GDM1 (cell line): ENCODE data around the gene BET1L.
"Not testable (repeated sequence)": the region's sequence is repeated elsewhere in the genome, so short reads cannot be mapped to it uniquely, and the experiment has no call there.

Experiments
- DNase-seq: peaks from one replicate; lab custom pipeline; 2025; lab: John Stamatoyannopoulos, UW

The BET1L gene, protein sequence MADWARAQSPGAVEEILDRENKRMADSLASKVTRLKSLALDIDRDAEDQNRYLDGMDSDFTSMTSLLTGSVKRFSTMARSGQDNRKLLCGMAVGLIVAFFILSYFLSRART

DNA sequence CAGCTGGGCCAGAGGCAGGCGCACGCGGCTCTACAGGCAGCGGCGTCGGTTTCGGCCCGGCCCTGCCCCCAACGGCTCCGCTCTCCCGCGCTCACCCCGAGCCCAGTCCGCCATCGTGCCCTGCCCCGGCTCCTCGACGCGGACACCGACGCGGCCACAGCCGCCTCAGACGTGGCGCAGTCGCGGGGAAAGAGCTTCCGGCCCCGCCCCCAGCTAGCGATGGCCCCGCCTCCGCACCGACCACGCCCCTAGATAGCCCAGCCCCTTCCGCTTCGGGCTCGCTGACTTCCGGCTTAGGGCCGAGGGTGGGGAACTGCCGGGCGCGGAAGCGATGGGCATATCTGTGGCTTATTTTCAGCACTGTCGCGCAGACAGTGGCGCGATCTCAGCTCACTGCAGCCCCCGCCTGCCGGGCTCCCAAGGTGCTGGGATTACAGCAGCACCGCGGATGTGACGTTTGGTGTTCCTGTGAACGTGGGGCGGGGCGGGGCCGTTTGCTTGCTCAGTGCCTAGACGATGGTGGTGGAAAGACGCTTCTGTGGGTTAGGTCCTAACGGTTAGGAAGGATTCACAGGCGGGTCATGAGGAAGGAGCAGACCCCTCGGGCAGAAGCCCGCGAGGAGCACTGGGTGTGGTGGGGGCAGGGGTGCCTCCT, at the start of gene BET1L, which contains the start of gene RIC8A:
Gene BET1L, minus strand, starts transcription at position 192 of the 655 bp plus-strand sequence. Its CDS starts 78 bp downstream, at position 114.
Gene RIC8A, plus strand, starts transcription at position 501 of the 655 bp plus-strand sequence. CDS start 1,147 bp downstream, outside the sequence.
- peak; percentile 98 for DNase-seq

DNA sequence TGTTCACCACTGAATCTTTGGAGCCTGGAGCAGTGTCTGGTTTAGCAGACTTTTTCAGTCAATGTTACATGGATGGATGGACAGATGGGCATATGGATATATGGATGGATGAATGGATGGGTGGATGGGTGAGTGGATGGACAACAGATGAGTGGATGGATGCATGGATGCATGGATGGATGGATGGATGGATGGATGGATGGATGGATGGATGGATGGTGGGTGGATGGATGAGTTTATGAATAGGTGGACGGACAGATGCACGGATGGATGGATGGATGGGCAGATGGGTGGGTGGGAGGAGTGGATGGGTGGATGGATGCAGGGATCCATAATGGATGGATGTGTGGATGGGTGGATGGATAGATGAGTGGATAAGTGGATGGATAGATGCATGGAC, 48.6 kb upstream of the BET1L start:
- no peak for DNase-seq

DNA sequence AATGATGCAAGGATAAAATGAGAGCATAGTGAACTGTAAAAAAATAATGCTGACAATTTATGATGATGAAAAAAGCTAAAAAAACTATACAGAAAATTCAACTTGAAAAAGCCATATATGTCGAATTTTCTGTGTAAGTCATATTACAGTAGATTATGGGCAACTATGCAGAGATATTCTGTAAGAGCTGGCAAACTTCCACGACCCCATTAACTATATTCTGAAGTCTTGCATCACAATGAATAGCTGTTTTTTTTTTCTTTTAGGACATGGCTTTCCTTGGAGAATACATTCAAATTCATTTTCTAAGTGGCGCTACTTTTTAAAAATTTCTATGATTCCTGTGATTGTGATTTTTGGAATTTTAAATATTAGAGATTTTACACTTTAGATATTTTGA, 48.0 kb upstream of the BET1L start:
- DNase-seq = no peak

DNA sequence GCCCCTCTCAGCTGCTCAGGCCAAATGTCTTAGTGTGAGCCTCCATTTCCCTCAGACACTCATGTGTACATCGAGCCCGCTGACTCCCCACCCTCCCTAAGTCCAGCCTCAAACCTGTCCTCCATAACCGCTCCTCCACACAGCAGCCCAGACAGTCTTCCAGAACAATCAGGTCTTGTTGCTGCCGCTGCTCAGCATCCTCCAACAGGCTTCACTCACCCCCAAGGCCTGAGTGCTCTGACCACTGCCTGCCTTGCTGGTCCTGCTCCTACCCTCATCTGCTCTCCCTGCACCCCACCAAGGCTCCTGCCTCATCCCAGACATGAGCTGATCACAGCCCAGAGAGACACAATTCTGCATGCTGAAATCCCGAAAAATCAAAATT, 46.7 kb upstream of the BET1L start:
- DNase-seq = no peak

DNA sequence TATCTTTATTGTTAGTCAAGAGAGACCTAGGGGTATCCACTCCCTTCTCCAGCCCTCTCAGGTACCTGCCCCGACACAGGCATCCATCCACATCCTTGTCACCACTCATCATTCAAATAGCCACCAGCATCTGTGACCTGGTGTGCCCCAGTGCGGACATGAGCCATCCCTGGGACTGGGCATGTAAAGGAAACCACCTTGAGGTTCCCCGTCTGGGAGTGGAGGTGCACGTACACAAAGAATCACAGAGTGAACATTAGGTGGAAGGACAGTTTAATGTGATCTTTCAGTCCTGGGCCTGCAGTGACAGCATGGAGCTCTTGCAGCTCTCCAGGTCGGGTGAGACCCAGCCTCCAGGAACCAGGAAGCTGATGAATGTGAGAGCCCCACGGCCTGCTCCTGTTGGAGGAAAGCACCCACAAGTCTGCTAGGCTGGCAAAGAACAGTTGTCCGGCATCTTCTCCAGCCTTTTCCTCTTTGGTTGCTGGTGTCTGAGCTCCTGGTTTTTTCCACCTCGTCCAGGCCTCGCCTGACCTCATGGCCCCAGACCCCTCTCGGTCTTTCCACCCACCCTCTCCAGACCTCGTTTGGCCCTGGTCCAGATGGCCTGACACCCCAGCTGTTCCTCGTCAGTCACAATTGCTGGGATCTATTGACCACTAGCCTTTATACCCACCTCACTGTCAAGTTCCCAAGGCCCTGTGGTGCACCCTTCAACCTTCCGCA, 46.1 kb upstream of the BET1L start:
- no peak for DNase-seq

DNA sequence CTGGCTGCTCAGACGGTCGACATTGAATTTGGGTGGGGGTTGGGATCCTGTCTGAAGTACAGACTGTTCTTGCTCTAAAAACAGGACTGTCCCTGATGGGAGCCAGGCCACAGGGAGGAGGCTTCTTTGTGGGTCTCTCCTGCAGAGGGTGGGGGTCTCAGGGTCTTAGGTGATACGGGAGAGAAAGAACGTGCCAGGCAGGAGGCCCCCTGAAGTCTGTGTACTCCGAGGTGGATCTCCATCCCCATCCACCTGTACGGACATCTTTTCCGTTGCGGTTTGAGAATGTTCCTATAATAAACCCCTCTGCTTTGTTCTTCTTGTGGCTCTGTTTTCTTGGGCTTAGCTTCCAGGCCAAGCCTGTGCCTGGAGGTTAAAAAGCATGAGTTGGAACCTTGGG, 45.5 kb upstream of the BET1L start:
- DNase-seq = no peak

DNA sequence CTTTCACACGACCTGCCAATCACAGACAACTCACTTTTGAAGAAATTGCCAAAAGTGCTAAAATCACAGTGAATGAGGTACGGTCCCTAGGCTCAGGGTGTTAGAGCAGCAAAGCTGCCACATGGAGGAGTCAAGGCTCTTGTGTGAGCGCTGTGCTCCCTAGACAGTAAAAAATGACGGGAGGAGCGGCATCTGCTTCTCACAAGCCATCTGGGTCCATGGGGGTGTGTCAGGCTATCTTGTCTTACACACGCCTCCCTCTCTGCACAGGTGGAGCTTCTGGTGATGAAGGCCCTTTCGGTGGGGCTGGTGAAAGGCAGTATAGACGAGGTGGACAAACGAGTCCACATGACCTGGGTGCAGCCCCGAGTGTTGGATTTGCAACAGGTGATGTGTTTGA, 44.4 kb upstream of the BET1L start:
- DNase-seq = no peak

DNA sequence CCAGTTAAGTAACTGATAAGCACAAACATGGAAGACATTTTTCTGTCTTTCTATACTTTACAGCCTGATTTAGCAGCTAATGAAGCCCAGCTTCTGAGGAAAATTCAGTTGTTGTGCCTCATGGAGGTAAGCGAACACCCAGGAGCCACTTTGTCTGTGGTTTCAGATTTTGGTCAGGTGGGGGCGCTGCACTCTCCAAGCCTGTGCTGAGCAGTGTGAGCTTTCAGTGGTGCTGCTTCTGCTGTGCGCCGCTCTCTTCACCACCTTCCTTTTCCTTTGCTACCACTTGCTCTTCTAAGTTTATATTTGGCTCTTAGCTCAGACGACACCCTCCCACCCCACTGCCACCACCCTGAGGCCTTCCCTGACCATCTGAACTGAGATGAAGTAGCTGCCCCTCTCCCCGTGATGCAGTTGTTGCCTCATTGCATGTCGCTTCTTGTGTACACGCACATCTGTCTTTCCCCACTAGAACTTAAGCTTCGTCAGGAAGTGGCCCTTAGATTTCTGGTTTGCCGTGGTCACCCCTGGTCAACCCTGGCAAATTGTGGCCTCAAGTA, 43.6 kb upstream of the BET1L start:
- DNase-seq = peak; percentile 48

DNA sequence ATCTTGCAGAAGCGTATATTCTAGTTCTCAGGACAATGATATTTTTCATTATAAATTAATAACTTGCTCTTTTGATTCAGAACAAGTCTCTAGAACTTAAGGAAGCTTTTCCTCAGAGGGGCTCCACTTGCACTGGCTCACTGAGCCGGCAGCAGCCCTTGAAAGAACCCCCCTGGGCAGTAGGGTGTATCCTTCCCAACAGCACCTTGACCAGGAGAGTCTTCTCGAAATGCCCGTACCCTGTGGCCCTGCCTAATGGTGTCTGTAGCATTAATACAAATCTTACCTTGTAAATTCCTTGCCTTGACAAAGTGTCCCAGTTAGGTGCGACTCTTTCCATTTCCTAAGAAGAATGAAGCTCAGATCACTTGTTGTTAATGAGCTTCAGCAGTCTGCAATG, 43.1 kb upstream of the BET1L start:
- DNase-seq = no peak

DNA sequence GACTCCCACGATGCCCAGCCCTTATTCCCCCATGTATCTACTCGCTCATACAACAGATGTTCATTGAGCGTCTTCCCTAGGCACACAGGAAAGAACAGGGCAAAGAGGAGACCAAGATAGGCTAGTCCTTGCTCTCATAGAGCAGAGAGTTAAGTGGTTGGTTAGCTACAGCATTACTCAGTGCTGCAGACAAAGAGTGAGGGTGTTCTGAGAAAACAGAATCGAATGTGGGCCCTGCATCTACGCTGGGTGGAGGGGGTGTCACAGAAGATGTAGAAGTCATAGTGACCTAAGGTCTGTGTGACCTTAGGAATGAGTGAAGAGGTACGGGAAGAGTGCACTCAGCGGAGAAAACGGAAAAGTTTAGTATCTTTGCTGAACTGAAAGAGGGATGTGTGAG, 41.9 kb upstream of the BET1L start:
- no peak for DNase-seq

DNA sequence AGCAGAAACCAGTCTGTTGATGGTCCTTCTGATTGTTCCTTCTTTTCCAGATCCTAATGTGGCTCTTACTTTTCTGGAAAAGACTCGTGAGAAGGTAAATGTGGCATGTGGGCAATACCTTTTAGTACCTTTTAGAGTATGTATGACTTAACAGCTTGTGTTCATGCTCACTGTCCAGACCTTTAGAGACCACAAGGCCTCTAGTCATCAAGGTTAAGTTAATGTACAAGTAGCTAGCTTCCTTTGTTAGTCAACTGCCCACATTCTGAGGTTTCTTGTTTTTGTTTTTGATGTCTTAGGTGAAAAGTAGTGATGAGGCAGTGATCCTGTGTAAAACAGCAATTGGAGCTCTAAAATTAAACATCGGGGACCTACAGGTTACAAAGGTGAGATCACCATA, 37.2 kb upstream of the BET1L start:
- no peak for DNase-seq

DNA sequence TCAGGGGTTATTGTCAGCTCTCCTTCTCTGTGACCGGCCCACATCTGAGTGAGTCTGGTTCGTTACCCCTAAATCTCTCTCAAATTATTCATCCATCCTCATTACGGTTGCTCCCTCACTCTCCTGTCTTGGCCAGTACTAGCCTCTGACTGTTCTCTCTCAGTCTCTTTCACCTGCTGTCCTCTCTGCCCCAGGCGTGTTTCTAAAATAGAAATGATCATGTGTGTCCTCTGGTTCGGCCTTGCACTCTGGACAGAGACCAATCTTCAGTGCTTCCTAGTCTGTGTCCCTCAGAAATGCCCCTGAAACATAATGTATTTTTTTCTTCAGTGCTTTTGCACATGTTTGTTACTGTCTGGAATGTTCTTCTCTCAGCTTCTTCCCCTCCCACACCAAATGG, 34.4 kb upstream of the BET1L start:
- DNase-seq = no peak

DNA sequence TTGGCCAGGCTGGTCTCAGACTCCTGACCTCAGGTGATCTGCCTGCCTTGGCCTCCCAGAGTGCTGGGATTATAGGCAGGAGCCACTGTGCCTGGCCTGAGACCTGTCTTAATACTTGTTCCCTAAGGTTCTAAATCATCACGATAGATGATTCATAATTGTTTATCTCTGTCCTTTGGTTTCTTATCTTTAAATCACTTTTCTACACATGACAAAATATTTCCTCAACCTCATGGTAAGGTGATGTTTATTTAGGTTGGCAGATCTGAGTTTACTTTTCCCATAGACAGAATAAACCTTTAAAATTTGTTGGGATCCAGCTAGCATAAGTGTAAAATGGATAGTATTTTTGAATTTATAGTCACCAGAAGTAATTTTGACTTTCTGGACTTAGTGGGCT, 33.1 kb upstream of the BET1L start:
- DNase-seq = no peak

DNA sequence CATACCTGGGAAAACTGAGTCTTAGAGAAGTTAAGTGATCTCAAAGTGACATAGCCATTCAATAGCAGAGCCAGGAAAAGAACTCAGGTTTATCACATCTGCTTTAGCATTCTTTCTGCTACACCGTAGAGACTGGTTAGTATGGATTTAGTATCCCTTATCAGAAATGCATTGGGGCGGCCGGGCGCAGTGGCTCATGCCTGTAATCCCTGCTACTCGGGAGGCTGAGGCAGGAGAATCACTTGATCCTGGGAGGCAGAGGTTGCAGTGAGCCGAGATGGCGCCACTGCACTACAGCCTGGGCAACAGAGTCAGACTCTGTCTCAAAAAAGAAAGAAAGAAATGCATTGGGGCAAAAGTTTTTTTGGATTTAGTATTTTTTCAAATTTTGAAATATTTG, 31.1 kb upstream of the BET1L start:
- not testable (repeated sequence) for DNase-seq

DNA sequence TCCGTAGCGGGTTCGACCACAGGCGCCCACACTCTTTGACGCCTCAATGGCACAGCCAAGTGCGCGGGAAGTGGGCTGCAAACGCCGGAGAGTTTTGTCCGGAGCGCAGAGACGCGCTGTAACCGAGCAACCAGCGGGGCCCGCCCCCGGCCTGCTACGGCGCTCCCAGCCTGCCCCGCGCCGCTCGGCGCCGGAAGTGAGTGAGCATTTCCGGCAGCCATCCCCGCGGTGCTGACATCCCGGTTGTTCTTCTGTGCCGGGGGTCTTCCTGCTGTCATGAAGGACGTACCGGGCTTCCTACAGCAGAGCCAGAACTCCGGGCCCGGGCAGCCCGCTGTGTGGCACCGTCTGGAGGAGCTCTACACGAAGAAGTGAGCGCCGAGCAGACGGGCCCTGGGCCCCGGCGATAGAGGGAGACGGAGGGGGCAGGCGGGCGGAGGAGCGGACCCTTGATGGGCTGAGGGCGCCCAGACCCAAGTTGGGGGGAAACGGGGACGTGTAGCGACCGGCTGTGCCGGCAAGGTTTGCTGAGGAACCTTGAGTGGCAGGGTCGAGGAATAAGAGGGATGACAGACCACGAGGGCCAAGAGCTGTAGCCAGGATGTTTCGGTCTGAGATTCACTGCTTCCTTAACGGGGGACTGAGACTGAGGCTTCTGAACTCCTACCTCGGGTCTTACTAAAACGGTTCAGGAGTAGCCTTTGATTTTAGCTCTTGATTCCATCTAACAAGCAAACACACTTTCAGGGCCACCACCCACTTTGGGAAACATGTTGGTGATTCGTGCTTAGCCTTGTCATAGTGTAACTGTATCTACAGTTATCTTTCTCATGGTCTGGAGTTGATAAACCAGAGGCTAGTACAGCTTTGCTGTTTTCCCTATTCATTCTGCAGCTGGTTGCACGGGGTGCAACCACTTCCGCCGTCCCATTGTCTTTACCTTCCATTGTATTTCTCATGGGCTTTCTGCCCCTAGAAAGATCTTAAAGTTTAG, 29.9 kb upstream of the BET1L start, which contains the start of gene PSMD13:
Gene PSMD13, plus strand, starts transcription at position 203 of the 994 bp plus-strand sequence. Its CDS starts 74 bp downstream, at position 277.
- DNase-seq = peak; percentile 73

DNA sequence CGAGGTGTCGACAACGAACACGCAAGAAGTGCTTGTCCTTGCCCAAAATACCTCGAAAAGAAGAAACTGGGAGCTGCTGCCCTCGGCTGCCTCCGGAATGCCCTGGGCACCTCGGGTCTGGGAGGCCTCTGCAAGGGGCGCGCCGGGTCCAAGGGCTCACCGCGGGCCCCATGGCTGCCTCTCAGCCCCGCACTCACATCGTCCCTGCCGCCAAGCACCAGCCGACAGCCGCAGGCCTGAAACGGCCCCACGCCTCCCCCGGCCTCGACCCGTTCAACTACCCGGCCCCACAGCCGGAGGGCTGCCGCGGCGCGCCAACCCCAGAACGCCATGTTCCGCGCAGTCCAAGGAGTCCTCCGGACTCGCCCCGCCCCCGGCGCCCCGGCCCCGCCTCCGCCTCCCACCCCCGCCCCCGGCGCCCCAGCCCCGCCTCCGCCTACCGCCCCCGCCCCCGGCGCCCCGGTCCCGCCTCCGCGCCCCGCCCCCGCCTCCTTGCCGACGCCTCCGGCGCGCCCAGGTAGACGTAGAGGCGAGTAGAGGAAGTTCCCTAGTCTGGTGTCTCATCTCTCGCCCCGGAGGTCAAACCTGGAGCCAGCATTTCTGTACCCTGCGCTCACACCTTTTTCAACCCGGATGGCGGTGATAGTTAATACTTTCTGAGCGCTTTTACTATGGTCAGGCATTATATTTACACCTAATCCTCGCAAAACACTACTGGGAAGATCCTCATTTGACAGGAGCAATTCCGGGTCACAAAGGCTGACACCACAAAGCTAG, 29.0 kb upstream of the BET1L start, which contains the start of gene SIRT3:
Gene SIRT3, minus strand, starts transcription at position 346 of the 777 bp plus-strand sequence. Its CDS starts 14 bp downstream, at position 332.
- peak; percentile 73 for DNase-seq

DNA sequence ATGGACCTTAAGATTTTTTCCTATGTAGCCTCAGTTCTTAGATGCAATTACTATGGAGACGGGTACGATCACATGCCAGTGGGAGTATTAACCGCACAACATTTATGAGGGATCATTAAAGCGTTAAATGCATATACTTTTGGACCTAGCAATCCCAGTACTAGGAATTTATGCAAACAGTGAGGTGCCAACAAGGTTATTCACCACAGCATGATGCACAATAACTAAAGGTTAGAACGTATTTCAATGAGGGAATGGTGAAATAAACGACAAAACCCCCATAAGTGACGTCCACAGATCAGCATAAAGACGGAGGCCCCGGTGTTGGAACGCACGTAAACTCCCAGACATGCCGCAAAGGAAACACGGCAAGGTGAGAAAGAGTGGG, 28.4 kb upstream of the BET1L start:
- no peak for DNase-seq

DNA sequence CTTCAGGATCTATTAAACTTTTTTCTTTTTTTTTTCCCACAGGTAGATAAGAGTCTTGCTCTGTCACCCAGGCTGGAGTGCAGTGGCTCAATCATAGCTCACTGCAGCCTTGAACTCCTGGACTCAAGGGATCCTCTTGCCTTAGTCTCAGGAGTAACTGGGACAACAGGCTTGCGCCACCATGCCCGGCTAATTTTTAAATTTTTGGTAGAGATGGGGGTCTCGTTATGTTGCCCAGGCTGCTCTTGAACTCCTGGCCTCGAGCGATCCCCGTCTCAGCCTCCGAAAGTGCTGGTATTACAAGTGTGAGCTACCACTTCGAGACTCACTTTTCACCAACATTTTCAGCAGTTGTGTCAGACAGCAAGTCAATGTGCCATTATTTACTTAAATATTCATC, 28.0 kb upstream of the BET1L start:
- no peak for DNase-seq

DNA sequence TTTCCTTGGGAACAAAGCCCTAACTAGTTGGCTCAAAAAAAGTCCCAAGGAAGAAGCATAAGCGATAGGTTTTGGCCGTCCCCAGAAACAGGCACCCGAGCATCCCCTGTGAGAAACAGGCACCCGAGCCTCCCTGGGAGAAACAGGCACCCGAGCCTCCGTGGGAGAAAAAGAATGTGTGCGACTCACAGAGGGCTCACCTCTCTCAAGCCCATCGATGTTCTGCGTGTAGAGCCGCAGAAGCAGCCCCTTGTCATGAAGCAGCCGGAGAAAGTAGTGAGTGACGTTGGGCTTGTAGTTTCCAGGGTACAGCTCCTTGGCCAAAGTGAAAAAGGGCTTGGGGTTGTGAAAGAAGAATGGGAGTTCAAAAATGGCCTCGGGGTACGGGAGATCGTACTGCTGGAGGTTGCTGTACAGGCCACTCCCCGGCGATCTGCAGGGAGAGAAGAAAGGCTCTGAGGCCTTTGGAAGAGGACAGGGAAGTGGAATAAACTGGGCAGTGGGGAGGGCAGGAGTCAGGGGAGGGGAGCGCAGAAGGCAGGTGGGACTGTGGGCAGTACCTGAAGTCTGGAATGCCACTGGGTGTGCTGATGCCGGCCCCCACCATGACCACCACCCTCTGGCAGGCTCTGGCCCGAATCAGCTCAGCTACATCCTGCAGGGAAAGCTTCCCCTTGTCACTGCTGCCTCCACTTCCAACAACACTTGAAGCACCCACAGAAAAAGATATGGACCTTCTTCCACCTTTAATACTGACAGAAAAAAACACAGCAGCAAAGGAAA, 25.8 kb upstream of the BET1L start:
- no peak for DNase-seq

DNA sequence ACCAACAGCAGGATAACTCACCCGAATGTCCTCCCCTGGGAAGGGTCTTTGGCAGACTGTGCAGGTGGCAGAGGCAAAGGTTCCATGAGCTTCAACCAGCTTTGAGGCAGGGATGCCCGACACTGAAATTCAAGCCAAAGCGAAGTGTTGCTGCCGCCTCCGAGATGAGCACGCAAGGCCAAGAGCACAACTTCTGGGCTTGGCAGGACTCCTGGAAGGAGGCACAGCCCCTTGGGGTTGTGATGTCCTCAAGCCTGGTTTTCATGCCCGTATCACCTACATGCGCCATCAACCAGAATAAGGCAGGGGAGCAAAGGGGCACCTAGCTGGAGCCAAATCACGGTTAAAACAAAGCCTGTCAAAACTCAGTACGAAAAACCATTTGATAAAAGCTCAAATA, 23.2 kb upstream of the BET1L start:
- DNase-seq = no peak
